ENCODE measurements around the gene C18orf54. TPM values are rescaled to one million over a fixed set of nuclear protein-coding genes. Genes with fewer than 3 reads are reported as not detected.

The C18orf54 gene
- total and polyA plus RNA-seq, 7 donors, result 0.60 to 4.1 (median 1.7) TPM

DNA sequence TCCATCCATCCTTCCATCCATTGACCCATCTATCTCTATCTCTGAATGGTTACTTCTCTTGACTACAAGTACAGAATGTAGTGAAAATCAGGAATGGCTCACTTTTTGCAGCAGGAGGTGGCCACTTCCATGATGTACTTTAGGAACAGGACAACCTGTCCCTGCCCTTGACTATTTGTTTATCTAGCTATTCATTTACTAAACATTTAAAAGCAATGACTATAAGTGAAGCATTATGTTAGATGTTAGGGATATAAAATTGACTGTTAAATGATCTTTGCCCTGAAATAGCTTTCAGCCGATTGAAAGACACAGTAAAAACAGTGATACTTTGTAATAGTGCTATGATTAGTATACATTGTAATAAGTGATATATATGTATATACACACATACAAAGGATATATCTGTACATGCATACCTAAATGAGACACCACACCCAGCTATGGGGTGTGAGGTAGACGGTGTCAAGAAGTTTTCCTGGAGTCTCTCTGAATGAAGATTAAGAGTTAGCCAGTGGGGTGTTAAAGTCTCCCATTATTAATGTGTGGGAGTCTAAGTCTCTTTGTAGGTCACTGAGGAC lies 68.5 kb downstream of the C18orf54 start:
- no peak overlapping the region for H3K27ac ChIP-seq
- H3K36me3 ChIP-seq, result no peaks in the 10 kb centered on the region
- H3K9me3 ChIP-seq, result no peaks in the 10 kb centered on the region
- DNase-seq, result no peak
- intact Hi-C loops (cut with DNase I), result no loop called here
- TF ChIP-seq POLR2AphosphoS5 (IDR thresholded peaks at IDR 0.05), result no peak
- TF ChIP-seq EP300 (IDR thresholded peaks at IDR 0.05), result no peak
- TF ChIP-seq POLR2A (IDR thresholded peaks at IDR 0.05), result no peak
- H3K27me3 ChIP-seq, result no peaks in the 10 kb centered on the region
- no peaks in the 10 kb centered on the region for H3K4me1 ChIP-seq
- no peak overlapping the region for H3K4me3 ChIP-seq
- 20 to 59% methylated on average over 2 of the region's 2 CpGs for whole genome bisulfite sequencing, 2 donors

Small RNA genes within 50 kb of the gene (small RNA-seq; reads per million reads assigned to genes)
- gene SNRPGP2, result 0 reads per million in 3 donors

Other genes with a start within 250 kb of the C18orf54 start
- gene MBD2, start 133.2 kb upstream of the C18orf54 start, total RNA-seq, result 10 to 100 TPM; 21.4 to 32.1 (median 24.9) TPM
- 10 to 100 TPM; 33.3 to 36.7 (median 36.6) TPM for gene MBD2, start 133.2 kb upstream of the C18orf54 start, polyA plus RNA-seq
- 10 to 100 TPM; 32.7 to 46.7 (median 41.0) TPM for gene POLI, start 88.4 kb upstream of the C18orf54 start, total RNA-seq
- 10 to 100 TPM in 1 of 3 donors, 1 to 10 TPM in 2; 2.5 to 10.8 (median 6.8) TPM for gene POLI, start 88.4 kb upstream of the C18orf54 start, polyA plus RNA-seq
- not detected for gene STARD6, start within 50 bp of the C18orf54 start, total RNA-seq
- not detected for gene STARD6, start within 50 bp of the C18orf54 start, polyA plus RNA-seq
- gene DYNAP, start 233.3 kb downstream of the C18orf54 start, total RNA-seq, result not detected
- not detected for gene DYNAP, start 233.3 kb downstream of the C18orf54 start, polyA plus RNA-seq